GM18520 (cell line): Measurements from ENCODE around the gene PHF10.

Experiments used
- ATAC-seq: cut with Tn5 transposase; IDR thresholded peaks from one replicate; pipeline ENCODE4 v1.9.1; 2021; ENCODE audit not compliant: unreplicated experiment

Gene PHF10

DNA sequence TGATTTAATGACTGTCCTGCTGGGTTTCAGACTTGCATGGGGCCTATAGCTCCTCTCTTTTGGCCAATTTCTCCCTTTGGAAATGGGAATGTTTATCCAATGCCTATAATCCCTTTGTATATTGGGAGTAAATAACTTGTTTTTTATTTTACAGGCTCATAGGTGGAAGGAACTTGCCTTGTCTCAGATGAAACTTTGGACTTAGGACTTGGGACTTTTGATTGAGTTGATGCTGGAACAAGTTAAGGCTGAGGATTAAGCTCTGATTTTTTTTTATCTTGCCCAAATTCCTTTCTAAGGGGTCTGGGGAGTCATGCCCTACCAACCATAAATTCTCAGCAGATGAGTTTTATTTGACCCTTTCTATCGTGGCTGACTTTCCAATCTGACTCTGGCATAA, 46.0 kb downstream of the PHF10 start:
- no peak for ATAC-seq

DNA sequence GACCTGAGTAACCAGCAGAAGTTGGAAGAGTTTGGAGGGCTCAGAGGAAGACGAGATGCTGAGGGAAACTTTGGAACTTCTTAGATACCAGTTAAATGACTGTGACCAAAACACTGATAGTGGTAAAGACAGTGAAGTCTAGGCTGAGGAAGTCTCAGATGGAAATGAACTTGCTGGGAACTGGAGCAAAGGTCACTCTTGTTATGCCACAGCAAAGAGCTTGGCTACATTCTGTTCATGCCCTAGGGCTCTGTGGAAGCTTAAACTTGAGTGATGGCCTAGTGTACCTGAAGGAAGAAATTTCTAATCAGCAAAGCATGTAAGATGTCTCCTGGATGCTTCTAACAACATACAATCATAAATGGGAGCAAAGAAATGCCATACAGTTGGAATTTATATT, 47.2 kb downstream of the PHF10 start:
- no peak for ATAC-seq

DNA sequence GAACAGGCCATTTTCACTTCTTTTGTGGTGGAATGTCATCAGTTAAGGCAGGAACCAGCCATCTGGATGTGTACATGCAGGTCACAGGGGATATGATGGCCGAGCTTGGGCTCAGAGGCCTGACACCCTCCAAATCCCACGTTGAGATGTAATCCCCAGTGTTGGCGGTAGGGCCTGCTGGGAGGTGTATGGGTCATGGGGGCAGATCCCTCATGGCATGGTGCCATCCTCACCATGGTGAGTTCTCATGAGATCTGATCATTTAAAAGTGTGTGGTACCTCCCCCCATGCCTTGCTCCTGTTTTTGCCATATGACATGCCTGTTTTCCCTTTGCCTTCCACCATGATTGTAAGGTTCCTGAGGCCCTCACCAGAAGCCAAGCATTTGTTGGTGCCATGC, 49.3 kb downstream of the PHF10 start:
- ATAC-seq = no peak

DNA sequence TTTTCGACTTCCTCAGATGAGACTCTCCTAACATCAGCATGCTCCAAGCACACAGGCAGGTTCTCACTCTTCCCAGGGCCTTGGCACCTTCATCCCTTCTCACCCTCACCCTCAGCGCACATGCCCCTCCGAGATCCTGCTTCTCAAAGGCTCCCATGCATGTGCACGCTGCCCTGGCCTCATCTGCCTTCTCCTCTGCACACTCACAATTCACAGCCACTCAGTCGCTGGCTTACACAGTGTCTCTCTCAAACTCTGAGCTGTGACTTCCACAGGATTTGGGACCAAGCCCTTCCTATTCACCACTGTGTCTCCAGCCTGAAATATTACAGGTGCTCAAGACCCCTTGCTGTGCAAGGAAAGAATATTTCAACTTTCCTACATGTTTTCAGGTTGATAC, 52.7 kb downstream of the PHF10 start:
- ATAC-seq = no peak

DNA sequence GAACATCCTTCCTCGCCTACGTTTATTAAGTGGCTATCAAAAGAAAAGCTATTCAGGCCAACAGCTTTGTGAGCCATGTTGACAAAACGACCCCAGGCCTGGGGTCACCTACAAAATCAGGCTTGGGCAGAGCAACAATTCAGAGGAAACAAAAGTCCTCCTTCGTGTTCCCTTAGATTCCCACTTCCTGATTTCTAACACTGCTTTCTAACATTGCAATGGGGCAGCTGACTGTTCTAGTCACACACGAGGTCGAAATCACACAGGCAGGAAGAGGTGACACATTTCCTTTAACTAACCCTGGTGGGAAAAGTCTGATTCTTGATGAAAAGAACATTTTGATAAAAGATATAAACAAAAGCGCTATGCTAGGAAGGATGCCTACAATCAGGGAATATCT, 54.4 kb downstream of the PHF10 start:
- no peak for ATAC-seq

DNA sequence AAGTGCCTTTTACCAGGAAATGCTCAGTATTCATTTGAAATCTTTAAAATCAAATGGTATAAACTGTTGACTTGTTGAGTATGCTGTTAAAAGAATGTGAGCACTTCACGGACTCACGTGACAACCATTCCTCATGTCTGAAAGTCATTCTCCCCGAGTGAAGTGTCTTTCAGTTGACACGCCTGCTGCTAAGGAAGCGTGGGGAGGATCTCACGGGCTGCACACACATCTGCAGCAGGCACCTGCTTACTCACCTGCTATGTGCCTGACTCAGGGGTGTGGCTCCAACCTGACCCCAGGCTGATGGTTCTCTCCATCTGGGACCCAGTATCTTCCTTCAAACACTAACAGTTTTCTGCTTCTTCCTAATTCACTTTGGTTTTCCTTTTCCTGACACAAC, 55.2 kb downstream of the PHF10 start:
- no peak for ATAC-seq

DNA sequence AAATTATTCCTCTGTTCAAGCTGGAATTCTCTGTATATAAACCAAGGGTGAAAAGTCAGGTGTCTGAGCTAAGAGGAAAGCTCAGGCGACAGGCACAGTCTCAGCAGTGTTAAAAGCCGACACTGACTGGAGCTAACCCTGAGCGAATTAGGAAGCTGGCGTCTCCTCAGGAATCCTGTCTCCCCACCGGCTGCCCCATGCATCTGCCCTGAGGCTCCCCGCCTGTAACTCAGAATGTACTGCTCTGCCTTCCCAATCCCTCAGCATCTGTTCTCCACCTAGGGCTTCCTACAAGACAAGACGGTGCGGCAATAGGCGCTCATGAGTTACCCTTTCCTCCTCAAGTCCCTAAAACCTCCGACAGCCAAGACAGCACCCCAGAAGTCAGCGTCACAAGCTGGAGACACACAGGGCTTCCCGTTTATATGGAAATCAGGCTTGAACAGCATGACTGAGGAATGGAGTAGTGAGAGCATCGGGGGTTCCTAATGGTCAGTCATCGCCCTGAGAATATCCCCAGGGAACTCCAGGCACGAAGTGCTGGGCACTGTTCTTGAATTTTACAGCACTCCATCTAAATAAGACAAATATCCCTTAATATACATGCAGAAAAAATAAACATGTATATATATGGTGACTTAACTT, 56.0 kb downstream of the PHF10 start:
- no peak for ATAC-seq

DNA sequence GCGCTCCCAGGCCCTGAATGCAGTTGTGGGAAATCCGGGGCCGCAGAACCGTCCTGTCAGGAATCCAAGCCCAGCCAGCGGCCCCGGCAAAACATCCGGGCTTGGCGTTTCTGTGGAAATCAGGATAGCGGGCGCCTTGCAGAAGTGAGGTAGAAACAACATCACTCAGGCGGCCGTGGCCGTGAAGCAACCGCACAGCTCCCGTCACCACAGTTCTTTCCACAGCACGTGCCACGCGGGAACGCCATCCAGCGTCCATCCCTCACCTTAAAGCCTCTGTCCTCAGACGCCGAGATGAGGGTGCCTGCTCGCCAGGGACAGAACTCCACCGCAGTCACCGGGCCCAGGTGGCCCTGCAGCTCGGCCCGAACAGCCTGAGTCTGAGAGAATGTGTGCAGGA, 56.6 kb downstream of the PHF10 start:
- ATAC-seq = no peak

DNA sequence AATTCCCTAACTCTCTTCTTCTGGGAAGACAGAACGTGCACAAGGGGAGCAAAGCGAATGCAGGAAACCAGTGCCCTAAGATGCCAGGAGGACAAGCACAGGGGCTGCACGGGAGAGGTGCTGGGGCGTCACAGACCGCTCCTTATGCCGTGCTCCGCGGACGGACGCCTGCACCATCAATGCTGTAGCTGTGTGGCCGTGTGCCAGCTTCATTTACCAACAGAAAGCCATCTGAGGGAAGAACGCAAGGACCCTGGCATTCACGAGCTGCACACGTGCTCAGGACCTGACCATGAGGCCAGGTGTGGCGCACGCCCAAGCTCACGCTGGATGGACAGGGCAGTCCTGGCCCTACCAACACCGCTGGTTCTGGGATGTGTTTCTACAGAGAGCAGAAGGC, 57.9 kb downstream of the PHF10 start:
- ATAC-seq = no peak

DNA sequence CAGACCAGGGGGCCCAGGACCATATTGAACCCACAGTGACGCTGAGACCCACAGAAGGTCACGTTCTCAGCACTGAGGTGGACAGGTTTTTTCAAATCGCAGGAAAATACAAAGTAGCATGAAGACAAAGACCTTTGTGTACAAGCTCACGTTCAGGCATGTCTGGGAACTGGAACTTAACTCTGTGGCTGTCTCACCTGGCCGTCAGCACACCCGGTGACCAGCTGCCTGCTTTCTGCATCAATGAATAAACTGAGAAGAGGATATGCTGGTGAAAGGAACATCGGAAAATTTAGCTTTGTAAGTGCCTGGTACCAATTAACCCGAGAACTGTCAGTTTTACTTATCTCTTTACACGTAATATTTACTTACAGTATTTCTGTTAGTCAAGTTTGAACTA, 59.0 kb downstream of the PHF10 start:
- ATAC-seq = no peak

DNA sequence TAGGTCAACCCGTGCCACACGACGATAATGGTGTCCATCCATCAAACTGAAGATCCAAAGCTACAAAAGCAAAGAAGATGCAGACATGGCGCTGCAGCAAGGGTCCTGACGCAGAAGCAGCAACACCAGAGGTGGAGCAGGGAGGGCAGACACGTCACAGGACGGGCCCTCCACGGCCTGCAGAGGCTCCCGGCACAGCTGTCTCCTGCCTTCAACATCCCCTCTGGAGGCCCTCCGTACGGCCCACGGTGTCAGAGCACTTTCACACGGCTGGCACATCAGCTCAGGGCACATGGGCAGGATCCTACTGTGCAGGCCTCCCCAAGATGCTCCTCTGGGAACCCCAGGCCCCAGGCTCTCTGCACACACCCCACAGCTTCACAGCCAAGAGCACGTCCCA, 60.1 kb downstream of the PHF10 start:
- ATAC-seq = no peak

DNA sequence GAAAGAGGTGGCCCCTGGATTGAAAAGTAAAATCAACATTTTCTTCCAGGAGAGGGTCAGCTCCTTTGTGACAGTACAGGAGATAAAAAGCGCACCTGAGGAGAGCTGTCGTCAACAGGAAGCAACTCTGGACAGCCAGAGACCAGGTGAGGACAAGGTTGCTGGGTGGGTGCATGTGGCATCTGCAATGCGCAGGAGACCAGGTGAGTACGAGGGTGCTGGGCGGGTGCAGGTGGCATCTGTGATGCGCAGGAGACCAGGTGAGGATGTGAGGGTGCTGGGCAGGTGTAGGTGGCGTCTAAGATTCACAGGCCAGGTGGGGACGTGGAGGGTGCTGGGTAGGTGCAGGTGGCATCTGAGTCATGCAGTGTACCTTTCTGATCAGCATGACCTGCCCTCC, 60.8 kb downstream of the PHF10 start:
- ATAC-seq = no peak

DNA sequence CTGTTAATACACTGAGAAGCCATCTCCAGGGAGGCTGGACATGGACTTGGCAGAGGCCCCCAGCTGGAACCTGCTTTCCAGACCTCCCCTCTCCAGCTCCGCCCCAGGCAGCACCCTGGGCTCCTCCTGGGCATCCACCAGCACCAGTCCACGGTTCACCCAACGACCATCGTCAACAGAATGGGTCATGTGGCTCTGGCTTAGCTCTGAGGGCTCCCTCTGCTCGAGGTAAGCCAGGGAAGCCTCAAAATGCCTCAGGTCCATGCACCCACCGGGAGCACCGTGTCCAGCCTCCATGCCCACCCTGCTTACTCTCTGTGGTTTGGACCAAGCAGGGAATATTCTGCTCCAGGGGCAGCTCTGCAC, 62.9 kb downstream of the PHF10 start:
- ATAC-seq = no peak

DNA sequence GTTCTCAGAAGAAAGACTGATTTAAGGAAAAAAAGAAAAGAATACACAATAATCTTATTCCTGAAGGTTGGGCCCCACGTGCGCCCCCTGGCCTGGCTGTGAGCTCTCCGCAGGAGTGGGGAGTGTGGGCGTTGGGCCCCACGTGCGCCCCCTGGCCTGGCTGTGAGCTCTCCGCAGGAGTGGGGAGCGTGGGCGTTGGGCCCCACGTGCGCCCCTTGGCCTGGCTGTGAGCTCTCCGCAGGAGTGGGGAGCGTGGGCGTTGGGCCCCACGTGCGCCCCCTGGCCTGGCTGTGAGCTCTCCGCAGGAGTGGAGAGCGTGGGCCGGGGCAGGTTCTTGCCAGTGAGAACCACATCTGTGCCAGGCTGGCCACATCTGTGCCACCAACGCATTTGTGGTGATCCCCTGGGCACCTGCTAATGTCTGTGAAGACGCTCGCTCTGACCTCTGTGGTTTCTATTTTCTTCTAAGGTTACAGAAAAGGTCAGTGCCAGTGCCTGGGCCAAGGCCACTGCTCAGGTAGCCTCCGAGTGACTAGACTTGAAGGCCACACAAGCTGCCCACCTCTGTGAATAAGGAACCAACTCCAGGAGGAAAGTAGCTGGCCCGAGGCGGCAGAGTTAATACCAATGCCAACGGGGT, 63.4 kb downstream of the PHF10 start:
- no peak for ATAC-seq

DNA sequence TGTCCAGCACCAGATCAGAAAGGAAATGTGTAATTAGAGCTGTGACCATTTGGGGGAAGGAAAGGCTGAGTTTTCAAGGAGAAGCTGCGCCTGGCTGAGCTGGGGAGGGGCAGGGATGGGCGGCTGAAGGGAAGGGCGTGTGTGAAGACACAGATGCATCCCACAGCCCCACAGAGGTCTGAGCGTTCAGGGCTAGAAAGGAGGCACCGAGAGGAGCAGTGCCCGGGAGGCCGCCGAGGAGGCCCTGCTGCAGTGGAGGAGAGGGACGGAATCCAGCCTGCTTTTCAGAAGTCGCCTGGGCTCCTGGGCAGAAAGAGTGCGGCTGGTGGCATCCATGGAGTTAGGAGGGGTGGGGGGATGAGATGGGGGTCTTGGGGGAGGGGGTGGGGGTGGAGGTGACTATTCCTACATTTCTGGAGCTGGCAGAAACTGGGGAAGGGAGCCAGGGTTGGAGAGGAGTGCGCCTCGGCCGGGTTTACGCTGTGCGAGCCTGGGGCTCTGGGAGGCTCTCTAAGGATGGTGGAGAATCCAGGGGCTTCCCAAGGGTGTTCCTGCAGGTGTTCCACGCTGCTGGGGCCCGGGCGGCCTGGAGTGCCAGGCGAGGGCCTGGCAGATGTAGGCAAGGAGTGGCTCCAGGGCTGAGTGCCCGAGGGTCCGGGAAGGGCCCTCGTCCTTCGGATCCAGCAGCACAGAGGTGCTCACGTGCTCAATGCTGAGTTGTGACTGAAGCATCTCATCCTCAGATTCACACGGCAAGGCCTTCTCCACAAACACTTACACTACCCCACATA, 64.3 kb downstream of the PHF10 start:
- no peak for ATAC-seq

DNA sequence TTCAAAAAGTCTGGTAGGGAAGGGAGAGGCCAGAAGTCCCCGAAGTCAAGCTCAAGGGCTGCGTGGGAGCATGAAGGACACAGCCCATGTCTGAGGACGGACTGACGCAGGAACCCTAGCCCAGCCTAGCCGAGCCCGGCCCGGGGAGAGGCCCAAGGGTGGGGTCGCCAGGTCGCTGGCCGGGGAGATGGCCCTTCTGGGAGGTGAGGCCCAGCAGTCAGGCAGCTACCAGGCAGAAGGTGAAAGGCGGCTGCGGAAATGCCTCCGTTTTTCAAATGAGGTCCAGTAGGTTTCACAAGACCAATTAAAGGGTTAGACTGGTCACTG, 67.1 kb downstream of the PHF10 start:
- no peak for ATAC-seq

DNA sequence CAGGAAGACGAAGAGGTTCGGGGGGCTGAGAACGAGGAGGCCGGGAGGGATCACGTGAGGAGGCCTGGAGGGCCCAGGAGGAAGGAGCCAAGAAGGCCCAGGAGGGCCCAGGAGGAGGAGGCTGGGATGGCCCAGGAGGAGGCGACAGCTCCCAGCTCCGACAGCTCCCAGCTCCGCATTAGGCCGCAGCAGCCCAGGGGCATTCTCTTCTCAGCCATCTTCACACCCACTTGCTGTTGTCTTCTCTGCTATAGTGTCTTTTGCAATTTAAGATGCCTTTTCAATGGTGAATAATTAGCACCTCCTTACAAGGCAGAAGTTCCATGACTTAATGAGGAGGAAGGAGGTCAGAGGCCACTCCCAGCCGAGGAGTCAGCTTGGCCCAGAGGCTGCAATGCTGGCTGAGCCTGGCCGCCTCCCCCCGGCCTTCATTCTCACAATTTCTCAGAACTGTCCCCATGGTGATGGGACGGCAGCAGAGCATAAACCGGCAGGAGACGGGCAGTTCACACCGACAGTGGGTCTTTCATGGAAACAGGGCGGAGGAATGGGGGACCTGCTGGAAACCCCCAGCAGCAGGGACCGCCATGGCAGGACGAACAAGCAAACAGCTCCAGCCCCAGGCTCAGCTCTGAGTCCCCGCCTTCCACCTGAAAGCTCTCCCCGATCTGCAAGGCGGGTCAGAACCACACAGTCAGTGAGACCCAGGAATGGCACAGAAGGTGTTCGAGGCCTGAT, 67.6 kb downstream of the PHF10 start:
- no peak for ATAC-seq

DNA sequence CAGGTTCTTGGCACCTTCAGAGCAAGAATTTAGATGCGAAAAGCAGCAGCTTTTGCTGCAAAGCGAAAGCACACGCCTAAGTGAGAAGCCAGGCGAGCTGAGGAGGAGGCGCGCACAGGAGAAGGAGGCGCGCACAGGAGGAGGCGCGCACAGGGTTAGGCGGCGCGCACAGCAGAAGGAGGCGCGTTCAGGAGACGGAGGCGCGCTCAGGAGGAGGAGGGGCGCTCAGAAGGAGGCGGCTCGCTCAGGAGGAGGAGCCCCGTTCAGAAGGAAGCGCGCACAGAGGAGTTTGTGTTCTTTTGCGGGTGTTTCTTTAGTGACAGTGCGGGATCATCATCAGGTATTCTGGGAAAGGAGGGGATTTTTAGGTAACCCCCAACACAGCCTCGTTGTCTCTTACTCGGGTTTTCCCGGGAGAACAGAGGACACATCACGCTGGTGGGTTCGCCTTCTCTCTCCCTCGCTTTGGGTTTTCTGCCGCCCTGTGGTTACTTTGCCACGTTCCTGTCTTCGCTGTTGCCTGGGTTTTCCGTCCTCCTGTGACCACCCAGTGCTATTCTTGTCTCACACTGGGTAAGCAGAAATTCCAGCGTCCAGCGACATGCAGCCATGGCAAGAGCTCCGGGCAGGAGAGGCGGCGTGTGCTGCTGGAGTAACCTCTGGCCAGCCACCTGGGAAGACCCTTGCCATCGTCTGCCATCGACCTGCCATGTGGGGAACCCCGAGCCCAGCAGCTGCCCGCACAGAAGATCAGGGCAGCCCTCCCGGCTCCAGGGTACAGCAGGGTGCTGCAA, 69.5 kb downstream of the PHF10 start:
- ATAC-seq = peak; percentile 53
